Ishikawa (cell line): ENCODE results near the gene ATXN3L.

ENCODE experiments used
- CEBPB ChIP-seq: IDR thresholded peaks from 2 replicates; pipeline ENCODE4 v1.6.1; 2012
- CREB1 ChIP-seq: IDR thresholded peaks from 2 replicates; pipeline ENCODE4 v1.6.1; 2012; ENCODE audit warnings: low read depth
- EGR1 ChIP-seq: IDR thresholded peaks from 2 replicates; pipeline ENCODE4 v1.6.1; 2012
- EP300 ChIP-seq: IDR thresholded peaks from 2 replicates; pipeline ENCODE4 v1.6.1; 2012; ENCODE audit warnings: borderline replicate concordance
- FOXM1 ChIP-seq: IDR thresholded peaks from 2 replicates; pipeline ENCODE4 v1.6.1; 2012; ENCODE audit warnings: low read depth, borderline replicate concordance
- NFIC ChIP-seq: IDR thresholded peaks from 2 replicates; pipeline ENCODE4 v1.6.1; 2012
- RAD21 ChIP-seq: IDR thresholded peaks from 2 replicates; pipeline ENCODE4 v1.6.1; 2012; ENCODE audit warnings: low read depth
- TAF1 ChIP-seq: IDR thresholded peaks from 2 replicates; pipeline ENCODE4 v1.6.1; 2012; ENCODE audit warnings: low read depth, mild to moderate bottlenecking
- TCF12 ChIP-seq: IDR thresholded peaks from 2 replicates; pipeline ENCODE4 v1.6.1; 2012; ENCODE audit warnings: low read depth
- TEAD4 ChIP-seq: IDR thresholded peaks from 2 replicates; pipeline ENCODE4 v1.6.1; 2012
- USF1 ChIP-seq: IDR thresholded peaks from 2 replicates; pipeline ENCODE4 v1.6.1; 2012
- YY1 ChIP-seq: IDR thresholded peaks from 2 replicates; pipeline ENCODE4 v1.6.1; 2012; ENCODE audit warnings: low read depth
- ZBTB7A ChIP-seq: IDR thresholded peaks from 2 replicates; pipeline ENCODE4 v1.6.1; 2012; ENCODE audit warnings: low read depth
- TF ChIP-seq, protein P1 (sequence below): IDR thresholded peaks from 2 replicates; pipeline ENCODE4 v1.6.1; 2012
- TF ChIP-seq, protein P2 (sequence below): IDR thresholded peaks from 2 replicates; pipeline ENCODE4 v1.6.1; 2012; ENCODE audit warnings: low read depth, mild to moderate bottlenecking

ATXN3L gene

DNA sequence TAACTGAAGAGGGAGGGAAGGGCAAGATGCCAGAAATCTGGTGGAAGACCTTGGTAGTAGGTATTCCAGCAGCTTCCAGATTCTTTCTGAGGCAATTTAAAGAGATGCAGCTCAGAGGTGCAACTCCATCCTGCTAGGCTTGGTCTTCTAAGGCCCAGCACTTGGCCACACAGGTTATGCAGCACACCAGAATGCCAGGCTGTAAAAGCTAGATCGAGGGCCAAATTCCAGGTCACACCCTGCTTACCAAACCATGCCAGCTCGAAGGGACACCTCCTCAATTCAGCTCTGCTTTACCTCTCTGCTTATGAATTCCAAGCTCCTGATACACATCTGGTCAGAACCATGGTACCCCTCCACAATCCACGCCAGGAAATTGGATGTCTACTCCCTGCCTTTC is 19.8 kb upstream of the ATXN3L start:
- TF ChIP-seq TAF1, result no peak
- TF ChIP-seq, protein P1, sequence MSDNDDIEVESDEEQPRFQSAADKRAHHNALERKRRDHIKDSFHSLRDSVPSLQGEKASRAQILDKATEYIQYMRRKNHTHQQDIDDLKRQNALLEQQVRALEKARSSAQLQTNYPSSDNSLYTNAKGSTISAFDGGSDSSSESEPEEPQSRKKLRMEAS, result no peak

GRCh38 chrX:13338996-13339515 is 19.2 kb upstream of the ATXN3L start:
- TF ChIP-seq CREB1 (no peak), RAD21 (no peak), ZBTB7A (no peak), TAF1 (no peak), NFIC (no peak), EP300 (no peak), TCF12 (no peak), TEAD4 (no peak), YY1 (no peak), EGR1 (no peak), FOXM1 (no peak), USF1 (no peak), CEBPB (no peak)
- TF ChIP-seq, protein P1, result no peak
- TF ChIP-seq, protein P2, sequence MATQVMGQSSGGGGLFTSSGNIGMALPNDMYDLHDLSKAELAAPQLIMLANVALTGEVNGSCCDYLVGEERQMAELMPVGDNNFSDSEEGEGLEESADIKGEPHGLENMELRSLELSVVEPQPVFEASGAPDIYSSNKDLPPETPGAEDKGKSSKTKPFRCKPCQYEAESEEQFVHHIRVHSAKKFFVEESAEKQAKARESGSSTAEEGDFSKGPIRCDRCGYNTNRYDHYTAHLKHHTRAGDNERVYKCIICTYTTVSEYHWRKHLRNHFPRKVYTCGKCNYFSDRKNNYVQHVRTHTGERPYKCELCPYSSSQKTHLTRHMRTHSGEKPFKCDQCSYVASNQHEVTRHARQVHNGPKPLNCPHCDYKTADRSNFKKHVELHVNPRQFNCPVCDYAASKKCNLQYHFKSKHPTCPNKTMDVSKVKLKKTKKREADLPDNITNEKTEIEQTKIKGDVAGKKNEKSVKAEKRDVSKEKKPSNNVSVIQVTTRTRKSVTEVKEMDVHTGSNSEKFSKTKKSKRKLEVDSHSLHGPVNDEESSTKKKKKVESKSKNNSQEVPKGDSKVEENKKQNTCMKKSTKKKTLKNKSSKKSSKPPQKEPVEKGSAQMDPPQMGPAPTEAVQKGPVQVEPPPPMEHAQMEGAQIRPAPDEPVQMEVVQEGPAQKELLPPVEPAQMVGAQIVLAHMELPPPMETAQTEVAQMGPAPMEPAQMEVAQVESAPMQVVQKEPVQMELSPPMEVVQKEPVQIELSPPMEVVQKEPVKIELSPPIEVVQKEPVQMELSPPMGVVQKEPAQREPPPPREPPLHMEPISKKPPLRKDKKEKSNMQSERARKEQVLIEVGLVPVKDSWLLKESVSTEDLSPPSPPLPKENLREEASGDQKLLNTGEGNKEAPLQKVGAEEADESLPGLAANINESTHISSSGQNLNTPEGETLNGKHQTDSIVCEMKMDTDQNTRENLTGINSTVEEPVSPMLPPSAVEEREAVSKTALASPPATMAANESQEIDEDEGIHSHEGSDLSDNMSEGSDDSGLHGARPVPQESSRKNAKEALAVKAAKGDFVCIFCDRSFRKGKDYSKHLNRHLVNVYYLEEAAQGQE, result no peak

- TF ChIP-seq CEBPB (no peak), EP300 (no peak), CREB1 (no peak), TEAD4 (no peak), RAD21 (no peak), TCF12 (no peak), YY1 (no peak), NFIC (no peak), TAF1 (no peak), EGR1 (no peak)
- TF ChIP-seq, protein P1, result no peak
These were observed 14.6 kb upstream of the ATXN3L start for GRCh38 chrX:13334491-13334890.

- no peak for TF ChIP-seq RAD21
- TF ChIP-seq ZBTB7A, result no peak
- TF ChIP-seq, protein P1, result no peak
- TF ChIP-seq CEBPB, result no peak
- no peak for TF ChIP-seq NFIC
- no peak for TF ChIP-seq YY1
- TF ChIP-seq CREB1, result no peak
- no peak for TF ChIP-seq EP300
- TF ChIP-seq USF1, result no peak
- no peak for TF ChIP-seq TAF1
- TF ChIP-seq, protein P2, result no peak
- no peak for TF ChIP-seq EGR1
These were observed 10.6 kb upstream of the ATXN3L start for GRCh38 chrX:13330446-13330845.

DNA sequence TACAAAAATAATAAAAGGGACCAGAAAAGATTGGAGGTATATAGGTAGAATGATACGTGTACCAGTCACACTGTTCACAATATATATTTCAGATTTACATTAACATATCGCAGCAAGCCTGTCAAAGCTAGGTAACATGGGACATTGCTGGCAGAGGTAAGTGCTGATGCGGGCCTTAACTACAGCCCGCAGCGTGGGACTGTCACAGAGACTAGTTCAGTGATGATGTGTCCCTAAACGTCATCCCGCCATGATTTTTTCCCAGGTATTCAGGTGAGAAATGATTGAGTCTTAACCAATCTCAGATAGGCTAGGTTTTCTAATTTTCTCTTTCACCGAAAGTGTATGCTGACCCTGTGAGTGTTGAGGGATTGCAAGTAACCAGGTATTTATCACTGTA is 7.8 kb upstream of the ATXN3L start:
- TF ChIP-seq TEAD4 (no peak), FOXM1 (no peak), YY1 (no peak), TCF12 (no peak), CEBPB (no peak), ZBTB7A (no peak), EP300 (no peak), NFIC (no peak), RAD21 (no peak), USF1 (no peak), EGR1 (no peak), CREB1 (no peak), TAF1 (no peak)
- TF ChIP-seq, protein P2, result no peak
- TF ChIP-seq, protein P1, result no peak
